ENCODE measurements around the gene ZNF146.
A peak's percentile ranks its signal among the peaks of the same experiment; 100 is the strongest.
"Not testable (repeated sequence)": the region's sequence is repeated elsewhere in the genome, so short reads cannot be mapped to it uniquely, and the experiment has no call there.

Gene ZNF146

GRCh38 chr19:36214386-36215275, at the start of gene ZNF146, which contains the start of gene ZNF565:
TSS of gene ZNF146 (plus strand) at chr19:36215106. CDS start at chr19:36236441, 21,335 bp downstream.
TSS of gene ZNF565 (minus strand) at chr19:36214665. CDS start at chr19:36201985, 12,680 bp downstream.
- DNase-seq (ENCODE audit: extremely low read depth in 1 of 2, low read depth in 1 of 2), result peak; percentile 87 to 89

- DNase-seq (ENCODE audit: extremely low read depth in 1 of 2, low read depth in 1 of 2), result no peak
These were observed 45.7 kb upstream of the ZNF146 start for GRCh38 chr19:36169084-36169760.

DNA sequence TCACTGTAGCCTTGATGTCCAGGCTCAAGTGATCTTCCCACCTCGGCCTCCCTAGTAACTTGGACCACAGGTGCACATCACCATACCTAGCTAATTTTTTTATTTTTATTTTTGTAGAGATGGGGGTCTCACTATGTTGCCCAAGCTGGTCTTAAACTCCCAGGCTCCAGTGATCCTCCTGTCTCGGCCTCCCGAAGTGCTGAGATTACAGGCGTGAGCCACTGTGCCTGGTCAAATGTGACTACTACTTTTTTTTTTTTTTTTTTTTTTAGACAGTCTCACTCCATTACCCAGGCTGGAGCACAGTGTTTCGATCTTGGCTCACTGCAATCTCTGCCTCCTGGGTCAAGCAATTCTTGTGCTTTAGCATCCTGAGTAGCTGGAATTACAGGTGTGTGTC, 42.1 kb upstream of the ZNF146 start:
- DNase-seq (ENCODE audit: extremely low read depth in 1 of 2, low read depth in 1 of 2), result no peak

- not testable (repeated sequence) for DNase-seq (ENCODE audit: extremely low read depth in 1 of 2, low read depth in 1 of 2)
These were observed 41.1 kb upstream of the ZNF146 start for GRCh38 chr19:36173846-36174245.

- not testable (repeated sequence) for DNase-seq (ENCODE audit: extremely low read depth in 1 of 2, low read depth in 1 of 2)
These were observed 35.8 kb upstream of the ZNF146 start for GRCh38 chr19:36179077-36179476.

GRCh38 chr19:36182612-36183244, 32.2 kb upstream of the ZNF146 start:
- DNase-seq (ENCODE audit: extremely low read depth in 1 of 2, low read depth in 1 of 2), result no peak

DNA sequence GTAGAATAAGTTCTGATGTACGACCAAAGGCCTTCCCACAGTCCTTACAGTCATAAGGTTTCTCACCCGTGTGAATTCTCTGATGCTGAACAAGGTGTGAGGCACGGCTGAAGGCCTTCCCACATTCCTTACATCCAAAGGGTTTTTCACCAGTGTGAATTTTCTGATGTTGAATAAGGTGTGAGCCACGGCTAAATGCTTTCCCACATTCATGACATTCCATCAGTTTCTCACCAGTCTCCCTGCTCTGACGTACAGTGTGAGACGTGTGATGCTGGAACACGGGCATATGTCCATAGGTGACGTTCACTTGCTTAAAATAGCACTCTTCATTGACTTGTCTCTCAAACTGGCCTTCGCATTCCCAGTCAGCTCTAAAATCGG, 31.7 kb upstream of the ZNF146 start:
- DNase-seq (ENCODE audit: extremely low read depth in 1 of 2, low read depth in 1 of 2), result no peak

DNA sequence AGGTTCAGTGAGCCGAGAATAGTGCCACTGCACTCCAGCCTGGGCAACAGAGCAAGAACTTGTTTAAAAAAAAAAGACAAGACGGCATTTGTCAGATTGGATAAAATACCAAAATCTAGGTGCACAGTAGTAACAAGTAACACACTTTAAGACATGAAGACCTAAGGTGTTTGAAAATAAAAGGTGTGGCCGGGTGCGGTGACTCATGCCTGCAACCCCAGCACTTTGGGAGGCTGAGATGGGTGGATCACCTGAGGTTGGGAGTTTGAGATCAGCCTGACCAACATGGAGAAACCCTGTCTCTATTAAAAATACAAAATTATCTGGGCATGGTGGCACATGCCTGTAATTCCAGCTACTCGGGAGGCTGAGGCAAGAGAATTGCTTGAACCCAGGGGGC, 28.2 kb upstream of the ZNF146 start:
- DNase-seq (ENCODE audit: extremely low read depth in 1 of 2, low read depth in 1 of 2), result not testable (repeated sequence)

DNA sequence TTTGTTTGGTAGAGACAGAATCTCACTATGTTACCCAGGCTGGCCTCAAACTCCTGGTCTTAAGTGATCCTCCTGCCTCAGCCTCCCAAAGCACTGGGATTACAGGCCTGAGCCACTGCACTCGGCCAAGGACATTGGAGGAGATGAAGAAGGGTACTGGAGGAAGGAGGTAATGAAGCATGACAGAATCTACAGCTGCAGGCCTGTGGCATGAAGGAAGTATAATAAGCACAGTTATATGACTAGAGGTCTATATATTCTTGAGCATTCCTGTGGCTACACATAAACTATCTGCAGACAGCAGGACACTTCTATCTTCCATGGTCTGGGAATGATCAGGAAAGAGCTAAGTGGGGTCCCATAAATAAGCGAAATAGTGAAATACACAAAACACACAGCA, 18.7 kb upstream of the ZNF146 start:
- DNase-seq (ENCODE audit: extremely low read depth in 1 of 2, low read depth in 1 of 2), result no peak

GRCh38 chr19:36198119-36198518, 16.8 kb upstream of the ZNF146 start:
- DNase-seq (ENCODE audit: extremely low read depth in 1 of 2, low read depth in 1 of 2), result no peak

- DNase-seq (ENCODE audit: extremely low read depth in 1 of 2, low read depth in 1 of 2), result no peak
These were observed 13.2 kb upstream of the ZNF146 start for GRCh38 chr19:36201684-36202083.

GRCh38 chr19:36203293-36203692, 11.6 kb upstream of the ZNF146 start:
- DNase-seq (ENCODE audit: extremely low read depth in 1 of 2, low read depth in 1 of 2), result no peak

DNA sequence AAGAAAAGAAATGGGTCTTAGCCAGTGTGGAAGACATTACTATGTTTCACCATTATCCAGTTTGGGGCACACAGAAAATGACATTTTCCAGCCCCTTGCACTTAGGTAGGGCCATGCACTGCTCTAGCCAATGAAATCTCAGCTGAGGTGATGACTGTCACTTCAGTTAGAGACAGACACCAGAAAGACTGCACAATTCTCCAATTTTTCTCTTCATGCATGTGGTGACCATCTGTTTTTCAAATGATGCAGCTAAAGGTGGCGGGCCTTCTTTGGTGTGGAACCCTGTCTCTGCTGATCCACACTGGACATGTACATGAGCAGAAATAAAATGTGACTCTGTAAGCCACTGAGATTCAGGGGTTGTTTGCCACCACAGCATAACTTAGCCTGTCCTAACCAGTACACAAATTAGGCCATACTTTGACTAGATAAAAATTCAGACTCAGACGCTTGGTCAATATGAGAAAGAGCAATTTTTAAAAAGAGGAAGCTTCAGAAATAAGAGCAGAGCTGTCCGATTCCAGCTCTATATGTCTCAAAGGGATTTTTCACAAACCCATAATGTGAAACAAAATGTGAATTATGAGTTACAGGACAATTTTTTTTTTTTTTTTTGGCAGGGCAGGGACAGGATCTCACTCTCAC, 7.2 kb upstream of the ZNF146 start:
- no peak for DNase-seq (ENCODE audit: extremely low read depth in 1 of 2, low read depth in 1 of 2)

GRCh38 chr19:36209372-36209771, 5.5 kb upstream of the ZNF146 start:
- DNase-seq (ENCODE audit: extremely low read depth in 1 of 2, low read depth in 1 of 2), result no peak

- no peak for DNase-seq (ENCODE audit: extremely low read depth in 1 of 2, low read depth in 1 of 2)
These were observed 4.4 kb upstream of the ZNF146 start for GRCh38 chr19:36210497-36210896.

GRCh38 chr19:36212895-36213294, 2.0 kb upstream of the ZNF146 start:
- DNase-seq (ENCODE audit: extremely low read depth in 1 of 2, low read depth in 1 of 2), result no peak

DNA sequence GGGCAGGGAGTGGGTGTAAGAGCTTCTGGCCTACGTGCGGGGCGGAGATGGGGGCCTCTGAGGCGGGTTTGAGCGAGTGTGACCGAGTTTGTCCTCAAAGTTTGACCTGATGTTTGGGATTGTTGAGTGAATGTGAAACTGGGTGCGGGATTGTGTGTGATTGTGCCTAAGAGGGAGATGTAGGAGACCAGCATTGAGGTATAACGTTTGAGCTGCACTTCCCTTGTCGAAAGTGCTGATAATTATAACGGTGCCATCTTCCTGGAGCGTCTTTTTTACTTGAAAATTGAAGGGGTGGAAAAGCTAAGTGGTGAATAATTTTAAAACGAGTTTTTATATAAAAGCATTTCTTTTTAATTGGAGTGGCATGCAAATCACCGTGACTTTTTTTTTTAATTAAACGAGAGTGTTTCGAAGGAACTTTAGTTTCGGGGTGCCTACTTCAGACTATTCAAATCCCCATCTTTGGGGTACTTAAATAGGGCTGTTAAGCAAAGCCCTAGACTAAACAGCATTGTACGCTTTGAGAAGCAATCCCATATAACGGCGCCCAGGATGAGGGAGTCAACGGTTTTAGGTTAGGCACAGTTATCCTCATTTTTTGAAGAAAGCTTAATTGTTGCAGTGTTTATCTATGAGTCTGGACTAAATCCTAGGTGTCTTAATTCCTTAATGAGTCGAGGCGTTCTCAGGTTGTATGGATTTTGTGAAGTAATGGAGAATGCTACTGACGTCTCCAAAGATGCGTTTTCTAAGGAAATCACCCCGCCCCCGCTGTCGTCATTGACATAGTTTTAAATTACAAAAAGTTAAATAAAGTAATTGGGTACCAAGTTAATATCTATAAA, 594 bp downstream of the ZNF146 start:
- DNase-seq (ENCODE audit: extremely low read depth in 1 of 2, low read depth in 1 of 2), result no peak

DNA sequence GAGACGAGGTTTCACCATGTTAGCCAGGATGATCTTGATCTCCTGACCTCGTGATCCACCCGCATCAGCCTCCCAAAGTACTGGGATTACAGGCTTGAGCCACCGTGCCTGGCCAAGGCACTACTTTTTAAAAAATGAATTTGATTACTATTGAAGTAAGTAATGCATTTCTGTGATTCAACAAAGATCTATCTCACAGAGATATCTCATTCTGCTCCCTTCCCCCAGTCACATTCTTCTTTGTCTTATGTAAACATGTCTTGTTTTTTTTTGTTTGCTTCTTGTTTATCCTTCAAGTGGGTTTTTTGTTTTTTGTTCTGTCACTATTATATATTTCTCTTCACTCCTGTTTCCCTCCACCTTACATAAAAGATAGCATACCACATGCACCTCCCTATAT, 6.6 kb downstream of the ZNF146 start:
- DNase-seq (ENCODE audit: extremely low read depth in 1 of 2, low read depth in 1 of 2), result no peak

- DNase-seq (ENCODE audit: extremely low read depth in 1 of 2, low read depth in 1 of 2), result no peak
These were observed 7.6 kb downstream of the ZNF146 start for GRCh38 chr19:36222503-36222902.

DNA sequence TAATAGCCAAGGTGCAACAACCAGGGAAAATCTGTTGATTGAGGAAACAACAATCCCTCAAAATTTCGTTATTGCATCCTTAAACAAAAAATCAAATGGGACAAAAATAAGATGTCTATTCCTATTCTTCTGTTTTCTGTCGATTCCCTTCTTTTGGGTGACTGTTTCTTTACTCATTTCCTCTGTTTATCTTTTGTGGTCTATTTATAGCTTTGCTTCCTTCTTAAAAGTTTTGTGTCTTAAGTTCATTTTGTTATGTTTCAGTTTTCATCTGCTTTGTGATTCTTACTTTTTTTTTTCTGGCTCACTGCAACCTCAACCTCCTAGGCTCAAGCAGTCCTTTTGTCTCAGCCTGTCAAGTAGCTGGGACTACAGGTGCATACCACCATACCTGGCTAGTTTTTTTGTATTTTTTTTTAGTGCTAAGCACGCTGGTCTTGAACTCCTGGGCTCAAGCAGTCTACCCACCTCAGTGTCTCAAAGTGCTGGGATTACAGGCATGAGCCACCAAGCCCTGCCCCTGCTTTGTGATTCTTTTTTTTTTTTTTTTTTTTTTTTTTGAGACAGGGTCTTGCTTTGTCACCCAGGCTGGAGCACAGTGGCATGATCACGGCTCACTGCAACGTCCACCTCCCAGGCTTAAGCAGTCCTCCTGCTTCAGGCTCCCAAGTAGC, 10.4 kb downstream of the ZNF146 start:
- no peak for DNase-seq (ENCODE audit: extremely low read depth in 1 of 2, low read depth in 1 of 2)
